ENCODE results near the gene MYBPC3.

Gene MYBPC3

GRCh38 chr11:47384498-47384897, 32.0 kb upstream of the MYBPC3 start:
- no peak for DNase-seq (ENCODE audit: low read depth in 2 of 2)

- no peak for DNase-seq (ENCODE audit: low read depth in 2 of 2)
Observed at GRCh38 chr11:47383071-47383470, 30.6 kb upstream of the MYBPC3 start.

- DNase-seq (ENCODE audit: low read depth in 2 of 2) = no peak
Observed at GRCh38 chr11:47380078-47380477, 27.6 kb upstream of the MYBPC3 start.

- no peak for DNase-seq (ENCODE audit: low read depth in 2 of 2)
Observed at GRCh38 chr11:47379317-47379716, 26.8 kb upstream of the MYBPC3 start.

- DNase-seq (ENCODE audit: low read depth in 2 of 2) = no peak
Observed at GRCh38 chr11:47378836-47379170, 26.3 kb upstream of the MYBPC3 start.

GRCh38 chr11:47378010-47378835, 25.7 kb upstream of the MYBPC3 start, which contains the start of gene SPI1:
Gene SPI1 (minus strand): TSS chr11:47378547. CDS start chr11:47378353, 194 bp downstream.
- no peak for DNase-seq (ENCODE audit: low read depth in 2 of 2)

- DNase-seq (ENCODE audit: low read depth in 2 of 2) = no peak
Observed at GRCh38 chr11:47377571-47378009, 25.1 kb upstream of the MYBPC3 start.

GRCh38 chr11:47376525-47377371, 24.2 kb upstream of the MYBPC3 start:
- DNase-seq (ENCODE audit: low read depth in 2 of 2) = no peak

GRCh38 chr11:47376107-47376524, 23.6 kb upstream of the MYBPC3 start:
- DNase-seq (ENCODE audit: low read depth in 2 of 2) = no peak

- no peak for DNase-seq (ENCODE audit: low read depth in 2 of 2)
Observed at GRCh38 chr11:47375546-47376085, 23.1 kb upstream of the MYBPC3 start.

- no peak for DNase-seq (ENCODE audit: low read depth in 2 of 2)
Observed at GRCh38 chr11:47375020-47375419, 22.5 kb upstream of the MYBPC3 start.

GRCh38 chr11:47374720-47375019, 22.2 kb upstream of the MYBPC3 start:
- DNase-seq (ENCODE audit: low read depth in 2 of 2) = no peak

- peak; percentile 65 to 72 for DNase-seq (ENCODE audit: low read depth in 2 of 2)
Observed at GRCh38 chr11:47373876-47374719, 21.6 kb upstream of the MYBPC3 start.

GRCh38 chr11:47372422-47372821, 19.9 kb upstream of the MYBPC3 start:
- DNase-seq (ENCODE audit: low read depth in 2 of 2) = no peak

- DNase-seq (ENCODE audit: low read depth in 2 of 2) = no peak
Observed at GRCh38 chr11:47369676-47370075, 17.2 kb upstream of the MYBPC3 start.

GRCh38 chr11:47366020-47366490, 13.6 kb upstream of the MYBPC3 start:
- DNase-seq (ENCODE audit: low read depth in 2 of 2) = no peak

GRCh38 chr11:47361419-47361818, 8.9 kb upstream of the MYBPC3 start:
- DNase-seq (ENCODE audit: low read depth in 2 of 2) = no peak

- DNase-seq (ENCODE audit: low read depth in 2 of 2) = no peak
Observed at GRCh38 chr11:47360341-47360740, 7.8 kb upstream of the MYBPC3 start.

GRCh38 chr11:47359586-47359985, 7.1 kb upstream of the MYBPC3 start:
- DNase-seq (ENCODE audit: low read depth in 2 of 2) = no peak

- no peak for DNase-seq (ENCODE audit: low read depth in 2 of 2)
Observed at GRCh38 chr11:47359162-47359561, 6.7 kb upstream of the MYBPC3 start.

GRCh38 chr11:47358731-47359051, 6.2 kb upstream of the MYBPC3 start:
- DNase-seq (ENCODE audit: low read depth in 2 of 2) = no peak
